ENCODE measurements around the gene BCAS3. TPM values are rescaled to one million over a fixed set of nuclear protein-coding genes. Genes with fewer than 3 reads are reported as not detected.

The BCAS3 gene
- total and polyA plus RNA-seq, 12 donors: 6.1 to 21.8 (median 17.2) TPM

GRCh38 chr17:61174310-61174709 lies 496.7 kb downstream of the BCAS3 start:
- no peak for TF ChIP-seq CTCF (IDR thresholded peaks at IDR 0.05)
- ATAC-seq (no peak), DNase-seq (no peak)
- intact Hi-C loops (cut with DNase I): no loop called here
- peaks cover 0 to 7% (median 2%) of the 10 kb centered on the region in 9 donors for H3K4me1 ChIP-seq
- H3K4me3 ChIP-seq: no peak overlapping the region
- no peaks in the 10 kb centered on the region for H3K27me3 ChIP-seq
- 89 to 97% methylated on average over 1 of the region's 1 CpG for WGBS, 2 donors
- no peaks in the 10 kb centered on the region for H3K9me3 ChIP-seq
- no peak overlapping the region for H3K27ac ChIP-seq
- H3K36me3 ChIP-seq: peaks cover 0 to 9% (median 0%) of the 10 kb centered on the region in 9 donors

GRCh38 chr17:61175298-61176142 lies 497.9 kb downstream of the BCAS3 start:
- TF ChIP-seq CTCF (IDR thresholded peaks at IDR 0.05): no peak
- Histone ChIP-seq H3K4me3 (no peak overlapping the region), H3K27me3 (no peaks in the 10 kb centered on the region), H3K9me3 (no peaks in the 10 kb centered on the region), H3K4me1 (peaks cover 0 to 16% (median 8%) of the 10 kb centered on the region in 9 donors), H3K27ac (no peak overlapping the region), H3K36me3 (peaks cover 0 to 9% (median 0%) of the 10 kb centered on the region in 9 donors)
- DNase-seq (no peak), ATAC-seq (no peak)
- 96 to 97% methylated on average over 4 of the region's 4 CpGs for WGBS, 2 donors
- intact Hi-C loops (cut with DNase I): no loop called here

GRCh38 chr17:61177351-61177750 lies 499.7 kb downstream of the BCAS3 start:
- no peak for ATAC-seq
- Histone ChIP-seq H3K4me1 (peaks cover 0 to 16% (median 8%) of the 10 kb centered on the region in 9 donors), H3K36me3 (peaks cover 0 to under 1% (median 0%) of the 10 kb centered on the region in 9 donors), H3K27me3 (no peaks in the 10 kb centered on the region), H3K27ac (no peak overlapping the region), H3K4me3 (no peak overlapping the region), H3K9me3 (no peaks in the 10 kb centered on the region)
- no peak for DNase-seq
- 96 to 98% methylated on average over 2 of the region's 2 CpGs for WGBS, 2 donors
- intact Hi-C loops (cut with DNase I): no loop called here
- TF ChIP-seq CTCF (IDR thresholded peaks at IDR 0.05): no peak

- Histone ChIP-seq H3K9me3 (no peaks in the 10 kb centered on the region), H3K4me3 (no peak overlapping the region), H3K36me3 (no peaks in the 10 kb centered on the region), H3K4me1 (peaks cover 0 to 16% (median 8%) of the 10 kb centered on the region in 9 donors), H3K27me3 (no peaks in the 10 kb centered on the region), H3K27ac (no peak overlapping the region)
- intact Hi-C loops (cut with DNase I): no loop called here
- DNase-seq (no peak), ATAC-seq (no peak)
- TF ChIP-seq CTCF (IDR thresholded peaks at IDR 0.05): no peak
- WGBS, 2 donors: 84 to 88% methylated on average over 1 of the region's 1 CpG
These were observed 500.6 kb downstream of the BCAS3 start for GRCh38 chr17:61178284-61178683.

Data from heart right ventricle (tissue), 16 donors.